Keratinocyte (primary cell): ENCODE results near the gene KRTAP4-9. TPM values are rescaled to one million over a fixed set of nuclear protein-coding genes. Genes with fewer than 3 reads are reported as not detected.
"Not testable (repeated sequence)": the region's sequence is repeated elsewhere in the genome, so short reads cannot be mapped to it uniquely, and the experiment has no call there.

Experiments used
- DNase-seq: peaks from one replicate; pipeline ENCODE4 v3.0.0-alpha.2; 2011; ENCODE audit warnings: low read depth, missing footprints, low spot score
- FAIRE-seq: peaks from 2 replicates; lab custom pipeline; 2011; peaks lifted over from hg19 to GRCh38; lab: Jason Lieb, UNC
- H2AFZ ChIP-seq: 2 replicates; pipeline ENCODE4 v1.6.0; 2012; ENCODE audit warnings: low read length, control low read depth, inconsistent platforms; ENCODE audit not compliant: control insufficient read depth
- H3K27ac ChIP-seq: 2 replicates; pipeline ENCODE4 v1.5.1; 2011; ENCODE audit warnings: low read length; ENCODE audit not compliant: control insufficient read depth, insufficient read depth
- H3K27me3 ChIP-seq: 3 replicates; pipeline ENCODE4 v1.6.0; 2011; ENCODE audit warnings: low read length; ENCODE audit not compliant: control insufficient read depth, insufficient read depth; ENCODE audit errors: extremely low read depth
- H3K36me3 ChIP-seq, 2 experiments: 2 replicates in 1 of 2; 3 replicates in 1 of 2; pipeline ENCODE4 v1.5.1; 2011; ENCODE audit warnings: low read length in 2 of 2, mild to moderate bottlenecking in 1 of 2; ENCODE audit not compliant: control insufficient read depth in 2 of 2, insufficient read depth in 2 of 2; ENCODE audit errors: extremely low read depth in 1 of 2
- H3K4me1 ChIP-seq: 3 replicates; pipeline ENCODE4 v1.5.1; 2011; ENCODE audit warnings: low read length; ENCODE audit not compliant: control insufficient read depth, insufficient read depth; ENCODE audit errors: extremely low read depth
- H3K4me2 ChIP-seq: 3 replicates; pipeline ENCODE4 v1.6.0; 2011; ENCODE audit warnings: low read depth, low read length; ENCODE audit not compliant: control insufficient read depth, insufficient read depth; ENCODE audit errors: extremely low read depth
- H3K4me3 ChIP-seq, 3 experiments: fragments of 200-600 bp in 1 of 3; sonication (generic) in 1 of 3; 2 replicates in 2 of 3; 3 replicates in 1 of 3; pipeline ENCODE4 v1.5.1; 2011 to 2016; ENCODE audit warnings: low read length in 3 of 3, mild to moderate bottlenecking in 3 of 3, control low read depth in 2 of 3, inconsistent platforms in 1 of 3, low read depth in 1 of 3, mixed read lengths in 1 of 3, mixed run types in 1 of 3, moderate library complexity in 1 of 3; ENCODE audit not compliant: control insufficient read depth in 2 of 3, insufficient read depth in 2 of 3; ENCODE audit errors: extremely low read depth in 1 of 3
- H3K79me2 ChIP-seq: 2 replicates; pipeline ENCODE4 v1.6.0; 2012; ENCODE audit warnings: low read length; ENCODE audit not compliant: control insufficient read depth, insufficient read depth
- H3K9ac ChIP-seq: 3 replicates; pipeline ENCODE4 v1.6.0; 2011; ENCODE audit warnings: low read length; ENCODE audit not compliant: control insufficient read depth, insufficient read depth; ENCODE audit errors: extremely low read depth
- H3K9me1 ChIP-seq: 3 replicates; pipeline ENCODE4 v1.6.0; 2011; ENCODE audit warnings: low read length; ENCODE audit not compliant: control insufficient read depth, insufficient read depth; ENCODE audit errors: extremely low read depth
- H3K9me3 ChIP-seq: 2 replicates; pipeline ENCODE4 v1.5.1; 2012; ENCODE audit warnings: low read depth, low read length; ENCODE audit not compliant: control insufficient read depth
- H4K20me1 ChIP-seq: 3 replicates; pipeline ENCODE4 v1.6.0; 2011; ENCODE audit warnings: low read length; ENCODE audit not compliant: control insufficient read depth, insufficient read depth; ENCODE audit errors: extremely low read depth
- CTCF ChIP-seq, 3 experiments: IDR thresholded peaks in 1 of 3; conservative IDR thresholded peaks in 1 of 3; optimal IDR thresholded peaks in 1 of 3; 2 replicates in 2 of 3; 3 replicates in 1 of 3; pipeline versions ENCODE3 to v1.5.1; 2011; ENCODE audit warnings: low read length in 3 of 3, mild to moderate bottlenecking in 3 of 3, moderate library complexity in 2 of 3, control low read depth in 1 of 3, inconsistent platforms in 1 of 3; ENCODE audit not compliant: insufficient read depth in 2 of 3; ENCODE audit errors: extremely low read depth in 1 of 3
- EZH2 ChIP-seq: IDR thresholded peaks from one replicate; pipeline ENCODE4 v1.6.1; 2012; ENCODE audit warnings: inconsistent platforms, mild to moderate bottlenecking, low read length, moderate library complexity
- dilution Hi-C: fragments of 300-500 bp; cut with MboI; formaldehyde crosslinking; loops from one replicate; pipeline ENCODE4 v1.7.0; 2020; ENCODE audit warnings: low sequenced_read_pairs; ENCODE audit not compliant: extremely low pct_ligation_motif_present
- polyA minus RNA-seq, 3 experiments: library from RNA; depleted of rRNA, polyadenylated mRNA; stranded (reverse); fragments of >200 nt; gene quantifications; 1 replicate in 1 of 3; 2 replicates in 1 of 3; 3 replicates in 1 of 3; pipeline ENCODE4 v1.2.3, GENCODE V29; 2011
- polyA plus RNA-seq, 5 experiments: library from polyadenylated mRNA; depleted of rRNA in 3 of 5; stranded (reverse) in 3 of 5; stranded (forward) in 1 of 5; unstranded in 1 of 5; fragments of >200 nt; gene quantifications; 1 replicate in 1 of 5; 2 replicates in 3 of 5; 3 replicates in 1 of 5; pipeline versions ENCODE4 v1.2.1 to v1.2.3, GENCODE V29; 2011 to 2012; ENCODE audit warnings: missing spikeins in 2 of 5, low read depth in 1 of 5, low replicate concordance in 1 of 5

The KRTAP4-9 gene
- polyA plus RNA-seq (not detected in 3 replicates), polyA minus RNA-seq (not detected in 3 replicates)
- polyA plus RNA-seq (2011; ENCODE audit: low read depth): not detected
- polyA plus RNA-seq (2011; cell fraction: cytosol; rRNA removed): not detected in 2 replicates
- not detected in 2 replicates for polyA plus RNA-seq (2011; cell fraction: nucleus; rRNA removed)
- polyA plus RNA-seq (2012; ENCODE audit: low replicate concordance): not detected in 2 replicates
- polyA minus RNA-seq (2011; cell fraction: cytosol; rRNA and poly(A)+ RNA removed): not detected
- not detected in 2 replicates for polyA minus RNA-seq (2011; cell fraction: nucleus; rRNA and poly(A)+ RNA removed)

- H4K20me1 ChIP-seq, H3K9me3 ChIP-seq, H3K27ac ChIP-seq, dilution Hi-C loops, H3K36me3 ChIP-seq, H3K9ac ChIP-seq, H2AFZ ChIP-seq, DNase-seq, H3K79me2 ChIP-seq, FAIRE-seq, H3K4me3 ChIP-seq, H3K27me3 ChIP-seq, H3K4me2 ChIP-seq, H3K9me1 ChIP-seq: not testable (repeated sequence)
- peaks cover 13% of the 10 kb centered on the region for H3K4me1 ChIP-seq
Observed at GRCh38 chr17:41105347-41105746, at the start of gene KRTAP4-9. Gene KRTAP4-9, plus strand, starts transcription at chr17:41105389. Its CDS starts 0 bp downstream, at chr17:41105389.

GRCh38 chr17:41057547-41057946, 47.6 kb upstream of the KRTAP4-9 start:
- no peaks in the 10 kb centered on the region for H3K79me2 ChIP-seq
- no peaks in the 10 kb centered on the region for H3K9me1 ChIP-seq
- H3K27me3 ChIP-seq: no peaks in the 10 kb centered on the region
- dilution Hi-C loops: no loop called here
- H3K4me3 ChIP-seq: no peak overlapping the region
- no peak overlapping the region for H2AFZ ChIP-seq
- peaks cover 31% of the 10 kb centered on the region for H3K4me1 ChIP-seq
- no peak overlapping the region for H3K9ac ChIP-seq
- TF ChIP-seq CTCF (optimal IDR thresholded peaks at IDR 0.05 in 1 of 3, IDR thresholded peaks at IDR 0.05 in 1 of 3, conservative IDR thresholded peaks at IDR 0.05 in 1 of 3; ENCODE audit: extremely low read depth in 1 of 3, insufficient read depth in 2 of 3, low read length in 3 of 3) (no peak), EZH2 (no peak)
- H4K20me1 ChIP-seq: no peaks in the 10 kb centered on the region
- no peak for DNase-seq
- H3K9me3 ChIP-seq: no peaks in the 10 kb centered on the region
- H3K36me3 ChIP-seq: no peaks in the 10 kb centered on the region
- no peak overlapping the region for H3K27ac ChIP-seq
- H3K4me2 ChIP-seq: no peak overlapping the region
- FAIRE-seq: peak; percentile 68

DNA sequence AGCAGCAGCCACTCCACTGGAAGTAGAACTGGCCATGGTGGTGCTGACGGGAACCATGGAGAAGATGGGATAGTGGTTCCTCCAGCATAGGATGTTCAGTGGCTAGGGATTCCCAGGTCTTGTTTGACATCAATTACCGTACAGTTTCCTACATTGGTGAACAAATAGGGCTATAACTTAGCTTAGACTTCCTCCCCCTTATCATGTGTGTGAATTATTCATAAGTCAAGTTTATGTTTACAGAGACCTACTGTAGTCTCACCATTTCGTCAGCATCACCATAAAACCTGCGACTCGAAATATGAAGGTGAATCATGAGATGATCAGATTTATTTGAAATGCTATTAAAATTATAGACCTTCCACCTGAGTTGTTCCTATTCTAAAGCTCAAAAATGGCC, 46.4 kb upstream of the KRTAP4-9 start:
- DNase-seq (no peak), FAIRE-seq (peak; percentile 79)
- H3K9me1 ChIP-seq: no peaks in the 10 kb centered on the region
- no peaks in the 10 kb centered on the region for H3K79me2 ChIP-seq
- H2AFZ ChIP-seq: no peak overlapping the region
- no peak for TF ChIP-seq CTCF (optimal IDR thresholded peaks at IDR 0.05 in 1 of 3, IDR thresholded peaks at IDR 0.05 in 1 of 3, conservative IDR thresholded peaks at IDR 0.05 in 1 of 3; ENCODE audit: extremely low read depth in 1 of 3, insufficient read depth in 2 of 3, low read length in 3 of 3)
- no peak for TF ChIP-seq EZH2
- no peaks in the 10 kb centered on the region for H4K20me1 ChIP-seq
- H3K9me3 ChIP-seq: no peaks in the 10 kb centered on the region
- no peak overlapping the region for H3K4me3 ChIP-seq
- H3K4me2 ChIP-seq: no peak overlapping the region
- H3K27me3 ChIP-seq: no peaks in the 10 kb centered on the region
- dilution Hi-C loops: no loop called here
- H3K9ac ChIP-seq: no peak overlapping the region
- no peaks in the 10 kb centered on the region for H3K36me3 ChIP-seq
- H3K4me1 ChIP-seq: peaks cover 32% of the 10 kb centered on the region
- no peak overlapping the region for H3K27ac ChIP-seq
